PFSK-1 (cell line): ENCODE measurements around the gene RPS6KA2.

Experiments
- FOXP2 ChIP-seq: optimal IDR thresholded peaks from 2 replicates; pipeline ENCODE3; 2011; ENCODE audit warnings: borderline replicate concordance, control low read depth, inconsistent platforms; ENCODE audit not compliant: insufficient read depth; ENCODE audit errors: extremely low read length, extremely low read depth
- POLR2AphosphoS5 ChIP-seq: IDR thresholded peaks from 2 replicates; pipeline ENCODE4 v1.6.1; 2012; ENCODE audit warnings: low read depth, mild to moderate bottlenecking, control low read depth, low read length, moderate library complexity
- SIN3A ChIP-seq: IDR thresholded peaks from 2 replicates; pipeline ENCODE4 v1.6.1; 2012; ENCODE audit warnings: mild to moderate bottlenecking, low read length, moderate library complexity, borderline replicate concordance; ENCODE audit not compliant: insufficient read depth
- TAF1 ChIP-seq: IDR thresholded peaks from 2 replicates; pipeline ENCODE4 v1.6.1; 2012; ENCODE audit warnings: low read length, control low read depth, borderline replicate concordance; ENCODE audit not compliant: insufficient read depth
- TF ChIP-seq, protein P1 (sequence below), 2 experiments: IDR thresholded peaks; 2 replicates each; pipeline versions ENCODE4 v1.6.1 to v1.8.0; 2011 to 2012; ENCODE audit warnings: low read depth in 2 of 2, low read length in 2 of 2, control low read depth in 1 of 2, inconsistent platforms in 1 of 2, mild to moderate bottlenecking in 1 of 2, moderate library complexity in 1 of 2; ENCODE audit not compliant: insufficient read depth in 1 of 2

RPS6KA2 gene

DNA sequence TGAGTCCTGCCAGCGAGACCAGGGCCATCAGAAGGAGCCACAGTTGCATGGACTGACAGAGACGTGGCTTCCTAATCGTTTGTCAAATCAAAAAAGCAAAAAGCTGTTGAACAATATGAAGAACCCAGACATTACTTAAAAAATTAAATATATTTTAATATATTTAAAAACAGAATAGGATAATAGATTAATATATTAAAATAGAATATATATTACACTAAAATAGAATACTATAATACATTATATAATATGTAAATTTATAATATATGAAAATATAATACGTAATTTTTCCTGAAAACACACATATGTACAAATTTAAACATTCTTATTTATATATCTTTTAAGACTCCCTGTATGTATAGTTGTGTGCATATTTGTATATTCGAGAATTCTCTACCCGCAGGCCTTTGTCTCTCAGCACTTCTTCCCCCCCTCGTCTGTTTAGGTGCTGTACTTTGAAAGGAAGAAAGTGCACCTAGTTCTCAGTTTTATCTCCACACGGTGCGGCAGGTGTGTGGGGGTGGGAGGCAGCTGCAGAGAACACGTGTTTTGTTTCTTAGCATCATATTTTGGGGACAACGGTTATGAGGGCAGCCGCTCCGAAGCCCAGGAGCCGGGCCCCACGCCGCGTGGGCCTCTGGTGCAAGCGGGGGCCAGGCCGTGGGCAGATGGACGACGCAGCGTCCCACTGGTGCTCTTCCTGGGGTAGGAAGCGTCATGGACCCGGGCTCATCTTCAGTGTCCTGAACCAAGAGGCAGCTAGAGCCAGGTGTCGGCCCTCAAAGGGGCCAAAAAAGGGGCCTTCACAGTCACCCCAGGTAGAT, 172.1 kb downstream of the RPS6KA2 start:
- TF ChIP-seq FOXP2, result no peak
- TF ChIP-seq SIN3A, result no peak
- TF ChIP-seq POLR2AphosphoS5, result no peak
- TF ChIP-seq, protein P1, sequence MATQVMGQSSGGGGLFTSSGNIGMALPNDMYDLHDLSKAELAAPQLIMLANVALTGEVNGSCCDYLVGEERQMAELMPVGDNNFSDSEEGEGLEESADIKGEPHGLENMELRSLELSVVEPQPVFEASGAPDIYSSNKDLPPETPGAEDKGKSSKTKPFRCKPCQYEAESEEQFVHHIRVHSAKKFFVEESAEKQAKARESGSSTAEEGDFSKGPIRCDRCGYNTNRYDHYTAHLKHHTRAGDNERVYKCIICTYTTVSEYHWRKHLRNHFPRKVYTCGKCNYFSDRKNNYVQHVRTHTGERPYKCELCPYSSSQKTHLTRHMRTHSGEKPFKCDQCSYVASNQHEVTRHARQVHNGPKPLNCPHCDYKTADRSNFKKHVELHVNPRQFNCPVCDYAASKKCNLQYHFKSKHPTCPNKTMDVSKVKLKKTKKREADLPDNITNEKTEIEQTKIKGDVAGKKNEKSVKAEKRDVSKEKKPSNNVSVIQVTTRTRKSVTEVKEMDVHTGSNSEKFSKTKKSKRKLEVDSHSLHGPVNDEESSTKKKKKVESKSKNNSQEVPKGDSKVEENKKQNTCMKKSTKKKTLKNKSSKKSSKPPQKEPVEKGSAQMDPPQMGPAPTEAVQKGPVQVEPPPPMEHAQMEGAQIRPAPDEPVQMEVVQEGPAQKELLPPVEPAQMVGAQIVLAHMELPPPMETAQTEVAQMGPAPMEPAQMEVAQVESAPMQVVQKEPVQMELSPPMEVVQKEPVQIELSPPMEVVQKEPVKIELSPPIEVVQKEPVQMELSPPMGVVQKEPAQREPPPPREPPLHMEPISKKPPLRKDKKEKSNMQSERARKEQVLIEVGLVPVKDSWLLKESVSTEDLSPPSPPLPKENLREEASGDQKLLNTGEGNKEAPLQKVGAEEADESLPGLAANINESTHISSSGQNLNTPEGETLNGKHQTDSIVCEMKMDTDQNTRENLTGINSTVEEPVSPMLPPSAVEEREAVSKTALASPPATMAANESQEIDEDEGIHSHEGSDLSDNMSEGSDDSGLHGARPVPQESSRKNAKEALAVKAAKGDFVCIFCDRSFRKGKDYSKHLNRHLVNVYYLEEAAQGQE (IDR thresholded peaks at IDR 0.05; ENCODE audit: insufficient read depth in 1 of 2, low read depth in 2 of 2, low read length in 2 of 2), result no peak
- no peak for TF ChIP-seq TAF1

- TF ChIP-seq SIN3A (no peak), POLR2AphosphoS5 (no peak), TAF1 (no peak), FOXP2 (no peak)
- TF ChIP-seq, protein P1 (IDR thresholded peaks at IDR 0.05; ENCODE audit: insufficient read depth in 1 of 2, low read depth in 2 of 2, low read length in 2 of 2), result no peak
Measured at GRCh38 chr6:166453651-166454050, 173.4 kb downstream of the RPS6KA2 start.

GRCh38 chr6:166450167-166450873, 176.7 kb downstream of the RPS6KA2 start:
- TF ChIP-seq POLR2AphosphoS5 (no peak), FOXP2 (no peak), SIN3A (no peak), TAF1 (no peak)
- TF ChIP-seq, protein P1 (IDR thresholded peaks at IDR 0.05; ENCODE audit: insufficient read depth in 1 of 2, low read depth in 2 of 2, low read length in 2 of 2), result no peak

- TF ChIP-seq, protein P1 (IDR thresholded peaks at IDR 0.05; ENCODE audit: insufficient read depth in 1 of 2, low read depth in 2 of 2, low read length in 2 of 2), result no peak
- TF ChIP-seq TAF1, result no peak
- no peak for TF ChIP-seq FOXP2
- no peak for TF ChIP-seq SIN3A
- no peak for TF ChIP-seq POLR2AphosphoS5
Measured at GRCh38 chr6:166449641-166450040, 177.4 kb downstream of the RPS6KA2 start.
